Stimulated activated CD4-positive, alpha-beta T cell treated with anti-CD3 and anti-CD28 coated beads, Interleukin-12 subunit alpha, Interleukin-12 subunit beta, amount 100 ng/mL, for 4 hours (primary cell): ENCODE data around the gene ECE2.

Experiments used
- DNase-seq: peaks from one replicate; pipeline ENCODE4 v3.0.0-alpha.2; 2020

The ECE2 gene

GRCh38 chr3:184315871-184316661 is 40.2 kb downstream of the ECE2 start:
- DNase-seq, result no peak

DNA sequence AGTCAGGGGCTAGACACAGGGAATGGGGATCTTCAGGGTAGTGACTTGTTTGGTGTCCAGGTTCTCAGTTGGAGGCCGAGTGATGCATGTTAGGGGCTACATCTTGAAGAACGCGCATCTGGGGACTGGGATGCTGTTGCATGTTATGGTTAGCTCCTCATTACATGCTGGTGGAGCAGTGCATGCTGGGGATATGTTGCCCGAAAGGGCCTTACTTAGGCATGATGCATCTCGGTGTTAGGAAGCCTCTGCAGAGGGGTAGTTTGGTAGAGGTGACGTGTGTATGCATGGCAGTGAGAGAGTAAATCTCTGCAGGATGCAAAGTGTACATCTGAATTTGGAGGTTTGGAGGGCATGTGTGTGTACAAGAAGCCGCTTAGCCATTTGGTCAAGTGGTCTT is 41.0 kb downstream of the ECE2 start:
- no peak for DNase-seq

- DNase-seq, result no peak
Measured at GRCh38 chr3:184317201-184317600, 41.4 kb downstream of the ECE2 start.

GRCh38 chr3:184320104-184320445 is 44.3 kb downstream of the ECE2 start:
- peak; percentile 56 for DNase-seq

- no peak for DNase-seq
Measured at GRCh38 chr3:184321666-184322065, 45.8 kb downstream of the ECE2 start.

- no peak for DNase-seq
Measured at GRCh38 chr3:184322731-184323487, 47.1 kb downstream of the ECE2 start.

DNA sequence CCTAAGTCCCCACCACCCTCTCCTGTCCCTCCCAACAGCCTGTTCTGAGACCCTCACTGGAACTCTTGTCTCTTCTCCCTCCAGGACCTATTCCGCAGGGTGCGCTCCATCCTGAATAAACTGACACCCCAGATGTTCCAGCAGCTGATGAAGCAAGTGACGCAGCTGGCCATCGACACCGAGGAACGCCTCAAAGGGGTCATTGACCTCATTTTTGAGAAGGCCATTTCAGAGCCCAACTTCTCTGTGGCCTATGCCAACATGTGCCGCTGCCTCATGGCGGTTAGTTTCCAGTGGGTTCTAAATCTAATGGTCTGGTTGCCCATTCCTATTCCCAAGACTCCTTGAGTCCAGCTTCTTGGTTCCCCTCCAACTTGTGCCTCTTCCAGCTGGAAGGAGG is 47.9 kb downstream of the ECE2 start:
- DNase-seq, result no peak

- no peak for DNase-seq
Measured at GRCh38 chr3:184325269-184325668, 49.4 kb downstream of the ECE2 start.

DNA sequence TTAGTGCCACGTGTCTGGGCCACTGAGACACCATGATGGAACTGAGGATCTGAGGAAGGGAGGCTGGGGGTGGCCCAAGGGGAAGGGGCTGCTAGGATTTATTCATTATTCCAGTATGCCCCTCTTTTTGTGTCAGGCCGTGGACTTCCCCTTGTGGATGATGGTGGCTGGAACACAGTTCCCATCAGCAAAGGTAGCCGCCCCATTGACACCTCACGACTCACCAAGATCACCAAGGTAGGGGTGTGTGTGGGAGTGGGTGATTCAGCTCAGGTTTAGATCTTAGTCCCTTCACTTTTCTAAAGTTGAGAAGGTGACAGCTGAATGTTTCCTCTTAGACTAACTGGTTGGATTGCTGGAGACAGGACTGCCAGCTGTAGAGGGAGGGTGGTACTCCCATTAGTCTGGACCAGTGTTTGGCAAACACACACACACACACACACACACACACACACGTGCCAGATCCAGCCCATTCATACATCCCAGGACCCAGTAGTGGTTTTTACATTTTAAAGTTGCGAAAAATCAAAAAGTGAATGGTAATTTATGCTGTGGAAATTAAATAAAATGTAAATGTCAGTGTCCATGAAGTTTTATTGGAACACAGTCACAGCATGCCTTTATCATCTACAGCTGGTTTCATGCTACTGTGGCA is 50.0 kb downstream of the ECE2 start:
- DNase-seq, result peak; percentile 39

GRCh38 chr3:184327171-184327570 is 51.3 kb downstream of the ECE2 start:
- DNase-seq, result no peak

- no peak for DNase-seq
Measured at GRCh38 chr3:184328516-184328915, 52.7 kb downstream of the ECE2 start.

DNA sequence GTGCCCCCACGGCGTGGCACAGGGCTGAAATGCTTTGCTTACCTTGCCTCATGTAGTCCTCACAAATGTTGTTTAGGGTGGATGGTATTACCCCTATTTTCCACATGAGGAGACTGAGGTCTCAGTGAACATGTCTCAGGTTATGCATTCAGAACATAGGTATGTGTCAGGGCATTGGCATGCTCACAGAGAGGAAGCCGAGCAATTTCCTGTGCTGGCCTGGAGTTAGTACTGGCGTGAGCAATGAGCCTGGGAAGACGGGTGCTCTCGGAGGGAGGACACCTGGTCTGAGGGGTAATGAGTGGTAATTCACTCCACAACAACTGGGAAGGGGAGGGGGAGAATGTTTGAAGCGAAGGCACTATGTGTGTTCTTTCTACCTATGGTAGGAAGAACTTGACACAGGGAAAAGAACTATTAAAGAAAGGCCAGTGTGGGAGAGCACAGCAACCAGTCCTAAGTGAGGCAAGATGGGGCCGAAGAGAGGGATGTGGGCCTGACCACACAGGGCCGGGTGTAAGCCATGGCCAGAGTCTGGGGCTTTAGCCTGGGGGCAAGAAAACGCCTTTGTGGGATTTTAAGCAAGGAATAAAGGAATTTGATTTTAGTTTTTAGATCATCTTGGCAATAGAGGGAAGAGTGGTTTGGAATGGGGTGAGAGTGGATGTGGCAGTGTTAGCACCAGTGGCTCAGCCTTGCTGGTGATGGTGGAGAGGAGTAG is 56.7 kb downstream of the ECE2 start:
- no peak for DNase-seq

DNA sequence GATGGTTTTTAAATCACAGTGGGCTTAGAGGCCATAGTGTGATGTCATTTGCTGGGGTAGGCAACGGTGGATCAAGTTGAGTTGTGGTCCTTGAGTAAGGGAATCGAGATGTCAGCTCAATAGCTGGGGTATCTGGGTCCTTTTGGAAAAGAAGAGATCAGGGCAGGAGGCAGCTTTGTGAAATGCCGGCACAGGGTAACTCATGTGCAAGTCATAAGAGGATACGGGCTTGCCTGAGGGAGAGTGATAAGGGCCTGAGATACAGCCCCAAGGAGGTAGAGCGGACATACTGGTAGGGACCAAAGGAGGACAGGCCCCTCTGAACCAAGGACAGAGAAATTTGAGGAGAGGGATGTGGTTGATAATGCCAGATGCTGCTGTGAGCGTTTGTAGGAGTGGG is 57.4 kb downstream of the ECE2 start:
- DNase-seq, result no peak

DNA sequence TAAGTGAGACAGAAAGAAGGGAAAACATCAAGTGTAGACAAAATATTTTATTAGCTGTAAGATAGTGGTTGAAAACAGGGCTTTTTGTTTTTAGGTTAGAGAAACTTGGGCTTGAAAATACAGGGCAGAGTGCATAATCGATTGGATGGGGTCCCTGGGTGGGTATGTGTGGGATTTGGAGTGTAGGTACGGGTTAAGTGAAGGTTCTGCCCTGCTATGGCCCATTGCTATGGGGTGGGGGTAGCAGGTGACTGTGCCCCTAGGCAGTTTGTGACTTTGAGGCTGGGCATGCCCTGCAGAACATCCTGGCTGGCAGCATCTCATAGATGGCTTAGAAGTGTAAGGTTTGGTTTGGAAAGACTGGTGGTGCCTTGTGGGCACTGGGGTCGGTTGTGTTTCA is 57.9 kb downstream of the ECE2 start:
- no peak for DNase-seq

DNA sequence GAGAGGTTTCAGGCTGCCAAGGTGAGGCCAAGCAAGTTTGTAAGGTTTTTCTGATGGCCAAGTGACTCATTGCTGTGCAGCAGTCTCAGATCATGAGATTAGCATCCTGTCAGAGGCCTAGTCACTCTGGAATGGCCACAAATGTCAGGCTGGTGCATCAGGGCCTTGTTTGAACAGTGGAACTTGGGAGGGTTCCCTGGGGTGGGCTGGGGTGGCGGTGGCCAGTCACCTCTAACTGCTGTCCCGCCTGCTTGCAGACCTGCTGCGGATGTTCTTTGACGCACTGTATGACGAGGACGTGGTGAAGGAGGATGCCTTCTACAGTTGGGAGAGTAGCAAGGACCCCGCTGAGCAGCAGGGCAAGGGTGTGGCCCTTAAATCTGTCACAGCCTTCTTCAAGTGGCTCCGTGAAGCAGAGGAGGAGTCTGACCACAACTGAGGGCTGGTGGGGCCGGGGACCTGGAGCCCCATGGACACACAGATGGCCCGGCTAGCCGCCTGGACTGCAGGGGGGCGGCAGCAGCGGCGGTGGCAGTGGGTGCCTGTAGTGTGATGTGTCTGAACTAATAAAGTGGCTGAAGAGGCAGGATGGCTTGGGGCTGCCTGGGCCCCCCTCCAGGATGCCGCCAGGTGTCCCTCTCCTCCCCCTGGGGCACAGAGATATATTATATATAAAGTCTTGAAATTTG is 58.8 kb downstream of the ECE2 start:
- no peak for DNase-seq

DNA sequence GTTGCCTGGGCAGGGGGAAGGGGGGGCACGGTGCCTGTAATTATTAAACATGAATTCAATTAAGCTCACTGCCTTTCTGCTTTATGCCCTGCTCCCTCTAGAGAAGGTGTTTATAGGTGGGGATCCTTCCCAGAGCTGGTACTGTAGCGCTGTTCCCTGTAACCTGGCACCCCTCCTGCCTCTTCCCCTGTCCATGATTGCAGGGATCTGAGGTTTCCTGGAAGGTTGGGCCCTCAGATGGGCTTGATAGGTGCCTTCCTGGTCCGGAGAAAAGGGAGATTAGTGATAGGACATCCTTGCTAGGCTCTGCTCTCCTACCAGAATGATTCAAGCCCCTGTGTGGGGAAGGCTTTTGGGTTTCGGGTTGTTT is 59.5 kb downstream of the ECE2 start:
- DNase-seq, result no peak

DNA sequence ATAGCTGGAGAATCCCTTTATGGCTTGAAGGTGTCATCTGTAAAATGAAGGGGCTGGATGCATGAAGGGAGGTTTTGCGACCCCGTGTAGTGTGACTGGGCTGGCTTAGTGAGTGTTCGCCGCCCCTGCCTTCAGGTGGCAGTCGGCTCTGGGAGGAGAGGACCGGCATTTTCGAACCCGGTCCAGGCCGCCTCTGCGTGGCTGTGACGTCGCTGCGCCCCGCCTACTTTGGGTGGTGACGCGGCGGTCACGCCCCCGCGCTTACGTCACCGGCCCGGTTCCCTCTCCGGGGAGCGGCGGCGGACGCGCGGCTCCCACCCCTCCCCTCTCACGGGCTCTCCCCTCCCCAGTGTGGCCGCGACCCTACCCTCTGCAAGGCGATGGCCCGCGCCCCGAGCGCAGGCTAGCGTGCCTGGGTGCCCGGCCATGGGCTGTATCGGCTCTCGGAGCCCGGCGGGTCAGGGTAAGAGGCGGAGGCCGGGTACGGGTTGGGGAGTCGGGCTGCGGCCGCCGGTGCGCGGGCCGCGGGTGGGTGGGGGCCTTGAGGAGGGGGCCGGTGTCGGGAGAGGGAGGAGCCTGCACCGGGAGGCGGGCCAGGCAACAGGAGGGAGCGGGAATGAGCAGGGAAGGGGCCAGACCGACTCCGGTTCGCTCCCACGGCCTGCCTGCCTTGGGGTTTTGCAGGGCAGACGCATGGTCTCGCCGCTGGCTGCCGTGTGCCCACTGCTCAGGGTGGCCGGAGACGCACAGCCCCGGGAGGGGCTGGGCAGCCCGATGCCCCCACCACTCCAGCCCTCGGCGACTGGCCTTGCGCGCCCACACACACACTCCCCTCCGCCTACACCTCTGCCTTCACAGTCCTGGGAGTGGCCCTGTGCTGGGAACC is 60.1 kb downstream of the ECE2 start:
- DNase-seq, result peak; percentile 91

DNA sequence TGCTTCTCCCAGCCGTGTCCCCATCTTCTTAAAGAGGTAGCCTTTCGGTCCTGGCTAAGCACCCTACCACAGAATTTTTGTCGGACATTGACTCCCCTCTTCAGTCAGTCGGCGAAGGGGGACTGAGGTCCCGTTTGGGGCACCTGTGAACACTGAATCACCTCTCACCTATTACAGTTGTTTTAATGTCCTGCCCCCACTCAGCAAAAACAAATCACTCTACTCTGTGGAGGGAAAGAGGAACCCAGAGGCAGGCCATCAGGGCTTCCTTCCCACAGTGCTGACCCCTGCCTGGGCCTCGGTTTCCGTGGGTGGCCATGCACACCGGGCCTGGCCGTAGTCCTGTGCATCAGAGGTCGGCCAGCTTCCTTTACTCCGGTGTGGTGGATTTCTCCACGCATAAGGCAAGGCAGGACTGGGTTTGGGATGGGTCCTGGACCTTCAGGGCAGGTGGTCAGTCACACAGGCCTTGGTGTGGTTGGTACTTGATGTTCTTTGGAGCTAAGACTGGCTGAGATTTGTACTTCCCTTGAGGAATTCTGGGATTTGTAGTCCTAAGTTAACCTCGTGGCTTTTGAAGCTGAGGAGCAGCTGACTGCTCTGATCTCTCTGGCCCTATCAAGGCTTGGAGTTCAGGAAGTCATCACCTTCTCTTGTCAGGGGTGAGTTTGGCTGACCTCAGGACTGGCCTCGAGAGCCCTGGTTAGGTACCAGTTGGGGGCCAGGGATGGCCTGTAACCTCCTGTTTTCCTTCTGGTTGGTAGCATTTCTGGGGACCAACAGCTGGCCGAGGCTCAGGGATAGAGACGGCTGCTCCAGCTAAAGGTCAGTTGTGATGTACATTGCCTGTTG is 61.0 kb downstream of the ECE2 start:
- no peak for DNase-seq

DNA sequence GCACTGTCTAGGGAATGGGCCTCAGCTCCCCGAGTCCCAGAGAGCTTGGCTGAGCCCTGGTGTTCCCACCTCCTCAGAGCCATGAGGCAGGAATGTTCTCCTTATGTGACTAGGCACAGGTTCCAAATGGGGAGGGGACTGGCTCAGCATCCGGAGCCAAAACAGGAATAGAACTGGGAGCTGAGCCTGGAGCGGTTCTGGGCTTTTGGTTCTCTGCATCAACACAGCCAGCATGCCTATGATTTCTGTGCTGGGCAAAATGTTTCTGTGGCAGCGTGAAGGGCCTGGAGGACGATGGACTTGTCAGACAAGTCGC is 61.5 kb downstream of the ECE2 start, which contains the start of gene FAM131A:
Gene FAM131A, plus strand, starts transcription at position 202 of the 316 bp plus-strand sequence. Its CDS starts 31 bp downstream, at position 233.
- no peak for DNase-seq

DNA sequence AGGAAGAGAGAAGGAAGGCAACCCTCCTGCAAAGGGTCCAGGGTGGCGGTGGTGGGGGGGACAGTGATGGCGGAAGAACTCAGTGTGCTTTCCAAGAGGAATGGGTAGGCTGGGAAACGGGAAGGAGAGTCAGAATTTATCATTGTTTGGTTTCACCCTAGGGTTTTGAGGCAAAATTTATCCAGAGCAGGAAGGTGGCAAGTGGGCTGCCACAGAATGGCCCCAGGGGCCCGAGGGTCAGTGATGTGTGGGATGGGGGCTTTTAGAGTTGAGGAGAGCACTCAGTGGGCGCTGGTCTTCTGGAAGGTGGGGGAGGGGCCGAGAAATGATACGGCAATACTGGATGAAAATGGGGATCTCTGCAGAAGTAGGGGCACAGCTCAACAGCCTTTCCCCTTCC is 62.2 kb downstream of the ECE2 start:
- no peak for DNase-seq

DNA sequence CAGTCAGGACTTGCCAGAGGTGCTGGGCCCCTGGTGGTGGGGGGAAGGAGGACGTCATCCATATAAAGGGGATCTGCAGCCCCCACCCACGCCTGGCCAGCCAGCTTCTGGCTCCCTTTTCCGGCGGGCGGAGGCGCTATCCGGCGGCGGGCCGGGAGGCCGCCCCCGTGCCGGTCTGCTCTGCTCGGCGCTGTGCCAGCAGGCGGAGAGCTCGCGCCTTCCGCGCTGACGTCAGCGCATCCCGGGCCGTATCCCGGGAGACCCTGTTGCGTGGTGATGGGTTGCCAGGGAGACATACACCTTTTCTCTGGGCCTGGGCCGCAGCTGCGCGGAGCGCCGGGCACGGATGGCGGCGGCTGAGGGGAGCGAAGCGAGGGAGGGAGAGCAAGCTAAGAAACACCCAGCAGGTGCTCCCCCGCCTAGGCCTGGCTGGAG is 62.7 kb downstream of the ECE2 start:
- no peak for DNase-seq
